ENCODE results near the gene NUAK2. TPM values are rescaled to one million over a fixed set of nuclear protein-coding genes. Genes with fewer than 3 reads are reported as not detected.
A peak's percentile ranks its signal among the peaks of the same experiment; 100 is the strongest.

Gene NUAK2
- total RNA-seq, 2 donors from 2014 or later = 11.2 to 20.8 TPM

GRCh38 chr1:205291596-205291995, 29.9 kb downstream of the NUAK2 start:
- Histone ChIP-seq H3K27ac (no peak overlapping the region), H3K4me3 (no peak overlapping the region), H3K4me1 (peaks cover 16% of the 10 kb centered on the region), H3K36me3 (replicated peaks in 1 of 2; ENCODE audit: insufficient read depth in 1 of 2, low read depth in 2 of 2) (no peaks in the 10 kb centered on the region), H3K27me3 (no peaks in the 10 kb centered on the region), H3K9me3 (no peaks in the 10 kb centered on the region)
- no peak for TF ChIP-seq POLR2A (IDR thresholded peaks at IDR 0.05)
- TF ChIP-seq, protein P1, sequence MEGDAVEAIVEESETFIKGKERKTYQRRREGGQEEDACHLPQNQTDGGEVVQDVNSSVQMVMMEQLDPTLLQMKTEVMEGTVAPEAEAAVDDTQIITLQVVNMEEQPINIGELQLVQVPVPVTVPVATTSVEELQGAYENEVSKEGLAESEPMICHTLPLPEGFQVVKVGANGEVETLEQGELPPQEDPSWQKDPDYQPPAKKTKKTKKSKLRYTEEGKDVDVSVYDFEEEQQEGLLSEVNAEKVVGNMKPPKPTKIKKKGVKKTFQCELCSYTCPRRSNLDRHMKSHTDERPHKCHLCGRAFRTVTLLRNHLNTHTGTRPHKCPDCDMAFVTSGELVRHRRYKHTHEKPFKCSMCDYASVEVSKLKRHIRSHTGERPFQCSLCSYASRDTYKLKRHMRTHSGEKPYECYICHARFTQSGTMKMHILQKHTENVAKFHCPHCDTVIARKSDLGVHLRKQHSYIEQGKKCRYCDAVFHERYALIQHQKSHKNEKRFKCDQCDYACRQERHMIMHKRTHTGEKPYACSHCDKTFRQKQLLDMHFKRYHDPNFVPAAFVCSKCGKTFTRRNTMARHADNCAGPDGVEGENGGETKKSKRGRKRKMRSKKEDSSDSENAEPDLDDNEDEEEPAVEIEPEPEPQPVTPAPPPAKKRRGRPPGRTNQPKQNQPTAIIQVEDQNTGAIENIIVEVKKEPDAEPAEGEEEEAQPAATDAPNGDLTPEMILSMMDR (IDR thresholded peaks at IDR 0.05) = no peak
- intact Hi-C loops (cut with DNase I) = no loop called here
- WGBS, 2 donors = 88 to 92% methylated on average over 6 of the region's 6 CpGs
- no peak for DNase-seq
- no peak for ATAC-seq

- DNase-seq (peak in 1 of 4 donors; percentile 76), ATAC-seq (peak; percentile 15)
- TF ChIP-seq, protein P1 (IDR thresholded peaks at IDR 0.05) = no peak
- TF ChIP-seq POLR2A (IDR thresholded peaks at IDR 0.05) = no peak
- Histone ChIP-seq H3K9me3 (no peaks in the 10 kb centered on the region), H3K27ac (peak overlapping the region in 1 of 4 donors; percentile 18), H3K27me3 (no peaks in the 10 kb centered on the region), H3K4me3 (no peak overlapping the region), H3K36me3 (replicated peaks in 1 of 2; ENCODE audit: insufficient read depth in 1 of 2, low read depth in 2 of 2) (no peaks in the 10 kb centered on the region), H3K4me1 (peaks cover 15% of the 10 kb centered on the region)
- 64 to 79% methylated on average over 8 of the region's 8 CpGs for WGBS, 2 donors
- intact Hi-C loops (cut with DNase I) = no loop called here
These were observed 33.6 kb downstream of the NUAK2 start for GRCh38 chr1:205287767-205288559.

DNA sequence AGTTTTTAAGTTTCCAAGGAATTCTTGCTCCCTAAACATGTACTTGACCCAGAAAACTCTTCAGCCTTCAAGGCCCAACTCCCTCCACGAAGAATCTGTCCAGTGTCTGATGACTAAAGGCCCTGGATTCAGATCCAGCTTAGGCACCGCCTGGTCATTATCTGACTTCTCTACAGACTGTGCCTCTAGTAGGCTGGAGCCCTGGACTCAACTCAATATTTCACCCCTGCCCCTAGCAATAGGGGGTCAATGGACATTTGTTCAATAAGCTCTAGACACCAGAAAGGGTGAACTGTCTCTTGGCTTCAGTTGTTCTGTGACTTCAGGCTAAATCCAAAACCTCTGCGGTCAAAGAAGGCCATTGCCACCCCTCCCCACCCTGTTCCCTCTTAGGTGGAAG, 34.5 kb downstream of the NUAK2 start:
- Histone ChIP-seq H3K36me3 (replicated peaks in 1 of 2; ENCODE audit: insufficient read depth in 1 of 2, low read depth in 2 of 2) (no peaks in the 10 kb centered on the region), H3K4me3 (no peak overlapping the region), H3K9me3 (no peaks in the 10 kb centered on the region), H3K27me3 (no peaks in the 10 kb centered on the region), H3K4me1 (peaks cover 15% of the 10 kb centered on the region), H3K27ac (peak overlapping the region in 1 of 4 donors; percentile 18)
- intact Hi-C loops (cut with DNase I) = no loop called here
- ATAC-seq = no peak
- DNase-seq = no peak
- WGBS, 2 donors = 87 to 96% methylated on average over 3 of the region's 3 CpGs
- TF ChIP-seq POLR2A (IDR thresholded peaks at IDR 0.05) = no peak
- TF ChIP-seq, protein P1 (IDR thresholded peaks at IDR 0.05) = no peak

GRCh38 chr1:205286335-205286950, 35.1 kb downstream of the NUAK2 start:
- ATAC-seq (no peak), DNase-seq (no peak)
- intact Hi-C loops (cut with DNase I) = no loop called here
- H3K36me3 ChIP-seq (replicated peaks in 1 of 2; ENCODE audit: insufficient read depth in 1 of 2, low read depth in 2 of 2) = no peaks in the 10 kb centered on the region
- H3K4me3 ChIP-seq = no peak overlapping the region
- no peaks in the 10 kb centered on the region for H3K27me3 ChIP-seq
- no peak overlapping the region for H3K27ac ChIP-seq
- no peaks in the 10 kb centered on the region for H3K9me3 ChIP-seq
- TF ChIP-seq POLR2A (IDR thresholded peaks at IDR 0.05) = no peak
- TF ChIP-seq, protein P1 (IDR thresholded peaks at IDR 0.05) = no peak
- 85 to 89% methylated on average over 7 to 9 of the region's 9 CpGs for WGBS, 2 donors
- peaks cover 15% of the 10 kb centered on the region for H3K4me1 ChIP-seq

All from body of pancreas (tissue), 4 donors.